Measurements from ENCODE around the gene ZFAND6. TPM values are rescaled to one million over a fixed set of nuclear protein-coding genes. Genes with fewer than 3 reads are reported as not detected.
A peak's percentile ranks its signal among the peaks of the same experiment; 100 is the strongest.
"Not testable (repeated sequence)": the region's sequence is repeated elsewhere in the genome, so short reads cannot be mapped to it uniquely, and the experiment has no call there.

The ZFAND6 gene
- total RNA-seq (10 to 100 TPM; 70.4 to 71.9 TPM), polyA plus RNA-seq (100 to 1,000 TPM in 2 of 3 donors, 10 to 100 TPM in 1; 100.0 to 105 (median 104) TPM), total RNA-seq (37.1 to 65.4 (median 51.4) reads per million in 6 experiments)

DNA sequence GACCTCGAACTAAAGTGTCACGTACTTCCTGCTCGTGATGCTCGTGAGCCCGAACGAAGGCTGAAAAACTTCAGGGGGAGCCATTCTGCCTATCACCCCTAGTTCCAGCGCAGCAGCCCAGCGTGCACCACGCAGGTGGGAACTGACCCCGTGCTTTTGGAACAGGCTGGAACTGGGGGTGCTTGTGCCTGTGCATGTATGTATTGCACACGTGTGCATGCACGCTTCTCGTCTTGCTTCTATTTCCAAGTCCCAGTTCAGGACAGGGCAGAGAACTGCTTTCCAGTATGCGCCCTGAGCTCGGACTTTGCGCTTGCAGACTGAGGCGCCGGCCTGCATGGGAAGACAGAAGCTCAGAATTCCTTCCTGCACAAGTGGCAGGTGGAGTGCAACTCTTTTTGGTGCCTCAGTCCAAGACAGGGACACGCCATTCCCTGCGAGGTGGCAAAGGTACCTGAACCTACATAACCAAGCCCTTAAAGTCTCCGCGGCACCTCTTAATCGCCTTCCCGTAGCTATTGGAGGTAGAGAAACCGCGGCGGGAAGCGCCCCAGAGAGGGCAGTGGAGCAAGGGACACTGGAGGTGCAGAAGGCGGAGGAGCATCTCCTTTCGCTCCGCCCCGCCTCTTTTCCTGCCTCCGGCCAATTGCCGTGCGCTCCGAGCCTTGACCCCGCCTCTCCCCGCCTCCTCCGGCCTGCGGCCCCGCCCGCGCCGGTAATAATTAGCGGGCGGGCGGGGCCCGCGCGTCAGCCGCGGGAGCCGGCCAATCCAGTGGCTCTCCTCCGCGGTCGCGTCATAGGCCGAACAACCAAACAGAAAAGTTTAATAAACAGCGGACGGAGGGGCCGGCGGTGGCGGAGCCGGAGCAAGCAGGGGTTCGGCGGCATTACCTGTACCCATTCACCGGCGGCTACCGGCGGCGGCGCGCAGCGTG is at the start of gene ZFAND6:
Gene ZFAND6 (plus strand): TSS at position 826 of the 935 bp plus-strand sequence. CDS start 60,669 bp downstream, outside the sequence.
- H3K4me1 Mint-ChIP-seq = peaks cover 12 to 39% (median 29%) of the 10 kb centered on the region in 4 donors
- DNase-seq (peak; percentile 89 to 95 (median 94)), ATAC-seq (peak; percentile 80 to 82)
- peak within 1 kb of the TSS; percentile 88 to 98 (median 94) for H3K4me3 Mint-ChIP-seq
- POLR2A ChIA-PET = interaction anchor here (0.6 to 3.0 kb wide), 12 partner anchors 13 to 728 kb away, joined by 3 to 21 read pairs (median 6); partner anchors contain the start of genes FAH and MTHFS
- H3K27me3 Mint-ChIP-seq = no peaks in the 10 kb centered on the region
- H3K36me3 Mint-ChIP-seq = no peaks in the 10 kb centered on the region
- H3K9me3 Mint-ChIP-seq = no peaks in the 10 kb centered on the region
- H3K27ac Mint-ChIP-seq = peak within 1 kb of the TSS; percentile 88 to 98 (median 95)

DNA sequence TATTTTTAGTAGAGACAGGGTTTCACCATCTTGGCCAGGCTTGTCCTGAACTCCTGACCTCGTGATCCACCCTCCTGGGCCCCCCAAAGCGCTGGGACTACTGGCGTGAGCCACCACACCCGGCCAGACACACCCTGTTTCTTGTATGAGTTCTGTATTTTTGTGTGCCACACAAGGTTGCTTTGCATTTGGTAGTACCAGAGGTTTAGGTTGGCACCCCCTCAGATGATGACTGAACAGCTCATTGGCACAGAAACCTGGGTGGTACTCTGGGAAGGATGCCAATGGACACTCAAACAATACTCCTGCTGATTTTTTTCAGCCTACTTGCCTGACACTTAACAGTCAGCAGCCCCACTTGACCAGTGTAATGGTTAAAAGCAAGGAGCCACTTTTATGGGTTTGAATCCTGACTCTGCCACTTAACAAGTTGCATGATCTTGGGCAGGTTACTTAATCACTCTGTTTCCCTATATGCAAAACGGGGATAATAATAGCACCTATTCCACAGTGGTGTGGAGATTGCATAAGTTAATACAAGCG is 49.3 kb upstream of the ZFAND6 start:
- ATAC-seq (no peak), DNase-seq (no peak)
- Mint-ChIP-seq H3K4me1 (peaks cover 0 to 5% (median 0%) of the 10 kb centered on the region in 4 donors), H3K27me3 (no peaks in the 10 kb centered on the region), H3K27ac (no peak overlapping the region), H3K4me3 (no peak overlapping the region), H3K36me3 (peaks cover 0 to 2% (median 0%) of the 10 kb centered on the region in 3 donors), H3K9me3 (peaks cover 0 to 4% (median 0%) of the 10 kb centered on the region in 9 donors)
- POLR2A ChIA-PET = no interaction called here

DNA sequence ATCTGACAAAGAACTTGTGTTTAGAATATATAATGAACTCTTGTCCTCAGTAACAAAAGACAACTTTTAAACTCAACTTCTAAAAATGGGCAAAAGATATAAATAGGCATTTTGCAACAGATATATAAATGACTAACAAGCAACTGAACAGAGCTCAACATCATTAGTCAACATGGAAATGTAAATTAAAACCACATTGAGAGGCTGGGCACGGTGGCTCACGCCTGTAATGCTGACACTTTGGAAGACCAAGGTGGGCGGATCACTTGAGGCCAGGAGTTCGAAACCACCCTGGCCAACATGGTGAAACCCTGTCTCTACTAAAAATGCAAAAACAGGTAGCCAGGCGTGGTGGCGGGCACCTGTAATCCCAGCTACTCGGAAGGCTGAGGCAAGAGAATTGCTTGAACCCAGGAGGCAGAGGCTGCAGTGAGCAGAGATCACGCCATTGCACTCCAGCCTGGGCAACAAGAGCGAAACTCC is 48.4 kb upstream of the ZFAND6 start:
- H3K27me3 Mint-ChIP-seq, H3K4me1 Mint-ChIP-seq, H3K36me3 Mint-ChIP-seq, POLR2A ChIA-PET, ATAC-seq, H3K27ac Mint-ChIP-seq, H3K9me3 Mint-ChIP-seq, DNase-seq, H3K4me3 Mint-ChIP-seq: not testable (repeated sequence)

DNA sequence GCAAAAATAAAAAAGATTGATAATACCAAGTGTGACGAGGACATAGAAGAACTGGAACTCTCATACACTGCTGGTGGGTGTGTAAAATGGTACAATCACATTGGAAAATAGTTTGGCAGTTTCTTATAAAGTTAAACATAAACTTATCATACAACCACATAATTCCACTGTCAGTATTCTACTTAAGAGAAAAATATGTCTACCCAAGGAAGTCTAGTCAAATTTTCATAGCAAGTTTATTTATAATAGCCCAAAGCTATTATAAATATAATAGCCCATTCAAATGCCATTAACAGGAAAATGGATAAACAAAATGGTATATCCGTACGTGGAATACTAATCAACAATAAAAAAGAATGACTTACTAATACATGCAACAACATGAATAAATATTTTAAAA is 47.9 kb upstream of the ZFAND6 start:
- ATAC-seq = no peak
- no peaks in the 10 kb centered on the region for H3K27me3 Mint-ChIP-seq
- H3K27ac Mint-ChIP-seq = peak overlapping the region in 1 of 10 donors; percentile 10
- H3K9me3 Mint-ChIP-seq = peaks cover 0 to 4% (median 0%) of the 10 kb centered on the region in 9 donors
- peaks cover 0 to 5% (median 0%) of the 10 kb centered on the region in 4 donors for H3K4me1 Mint-ChIP-seq
- POLR2A ChIA-PET = no interaction called here
- DNase-seq = no peak
- peaks cover 0 to 2% (median 0%) of the 10 kb centered on the region in 3 donors for H3K36me3 Mint-ChIP-seq
- H3K4me3 Mint-ChIP-seq = no peak overlapping the region

DNA sequence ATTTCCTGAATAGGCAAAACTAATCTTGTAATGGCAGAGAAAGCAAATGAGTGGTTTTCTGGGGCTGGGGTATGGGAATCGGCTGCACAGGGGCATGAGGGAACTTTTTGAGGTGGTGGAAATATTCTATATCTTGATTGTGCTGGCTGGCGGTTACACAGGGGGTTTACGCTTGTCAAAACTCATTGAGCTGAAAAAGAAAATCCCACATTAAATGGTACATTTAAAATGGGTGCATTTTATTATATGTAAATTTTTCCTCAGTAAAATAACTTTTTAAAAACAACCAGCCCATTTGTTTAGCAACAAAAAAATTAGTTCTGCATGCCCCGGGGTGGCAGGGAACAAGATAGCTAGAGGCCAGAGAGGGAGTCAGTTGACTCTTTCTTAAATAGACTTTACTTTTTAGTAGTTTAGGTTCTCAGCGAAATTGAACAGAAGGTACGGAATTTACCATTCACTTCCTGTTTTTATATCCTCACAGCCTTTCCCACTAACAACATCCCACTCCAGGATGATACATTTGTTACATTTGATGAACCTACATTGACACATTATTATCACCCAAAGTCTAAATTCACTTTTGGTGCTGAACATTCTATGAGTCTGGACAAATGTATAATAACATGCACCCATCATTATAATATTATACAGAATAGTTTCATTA is 47.3 kb upstream of the ZFAND6 start:
- peaks cover 0 to 5% (median 0%) of the 10 kb centered on the region in 4 donors for H3K4me1 Mint-ChIP-seq
- peaks cover 0 to 2% (median 0%) of the 10 kb centered on the region in 3 donors for H3K36me3 Mint-ChIP-seq
- H3K4me3 Mint-ChIP-seq = no peak overlapping the region
- H3K27me3 Mint-ChIP-seq = no peaks in the 10 kb centered on the region
- POLR2A ChIA-PET = no interaction called here
- DNase-seq (no peak), ATAC-seq (no peak)
- peaks cover 0 to 4% (median 0%) of the 10 kb centered on the region in 9 donors for H3K9me3 Mint-ChIP-seq
- no peak overlapping the region for H3K27ac Mint-ChIP-seq

DNA sequence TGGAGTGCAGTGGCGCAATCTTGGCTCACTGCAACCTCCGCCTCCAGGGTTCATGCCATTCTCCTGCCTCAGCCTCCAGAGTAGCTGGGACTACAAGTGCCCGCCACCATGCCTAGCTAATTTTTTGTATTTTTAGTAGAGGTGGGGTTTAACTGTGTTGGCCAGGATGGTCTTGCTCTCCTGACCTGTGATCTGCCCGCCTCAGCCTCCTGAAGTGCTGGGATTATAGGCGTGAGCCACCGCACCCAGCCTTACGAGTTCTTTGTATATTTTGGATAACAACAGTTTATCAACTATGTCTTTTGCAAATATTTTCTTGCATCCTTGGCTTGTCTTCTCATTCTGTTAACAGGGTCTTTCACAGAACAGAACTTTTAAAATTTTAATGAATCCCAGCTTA is 45.3 kb upstream of the ZFAND6 start:
- H3K4me3 Mint-ChIP-seq, H3K27ac Mint-ChIP-seq, DNase-seq, POLR2A ChIA-PET, H3K27me3 Mint-ChIP-seq, H3K36me3 Mint-ChIP-seq, ATAC-seq, H3K4me1 Mint-ChIP-seq, H3K9me3 Mint-ChIP-seq: not testable (repeated sequence)

DNA sequence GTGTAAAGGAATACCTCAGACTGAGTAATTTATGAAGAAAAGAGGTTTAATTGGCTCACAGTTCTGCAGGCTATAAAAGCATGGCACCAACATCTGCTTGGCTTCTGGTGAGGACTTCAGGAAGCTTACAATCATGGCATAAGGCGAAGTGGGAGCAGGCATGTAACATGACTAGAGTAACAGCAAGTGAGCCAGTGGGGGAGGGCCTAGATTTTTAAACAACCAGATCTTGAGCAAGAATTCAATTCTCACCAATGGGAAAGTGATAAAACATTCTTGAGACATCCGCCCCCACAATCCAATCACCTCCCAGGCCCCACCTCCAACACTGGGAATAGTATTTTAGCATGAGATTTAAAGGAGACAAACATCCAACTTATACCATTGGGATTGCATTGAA is 44.3 kb upstream of the ZFAND6 start:
- Mint-ChIP-seq H3K27ac (no peak overlapping the region), H3K9me3 (peaks cover 0 to 4% (median 0%) of the 10 kb centered on the region in 9 donors), H3K4me3 (no peak overlapping the region), H3K36me3 (peaks cover 0 to 4% (median 0%) of the 10 kb centered on the region in 3 donors), H3K27me3 (peaks cover 0 to 2% (median 0%) of the 10 kb centered on the region in 5 donors), H3K4me1 (peaks cover 0 to 7% (median 0%) of the 10 kb centered on the region in 4 donors)
- ATAC-seq (no peak), DNase-seq (no peak)
- POLR2A ChIA-PET = interaction anchor here (0.6 kb wide), 1 partner anchor 13 kb away, joined by 3 read pairs; no protein-coding TSS in a partner anchor

DNA sequence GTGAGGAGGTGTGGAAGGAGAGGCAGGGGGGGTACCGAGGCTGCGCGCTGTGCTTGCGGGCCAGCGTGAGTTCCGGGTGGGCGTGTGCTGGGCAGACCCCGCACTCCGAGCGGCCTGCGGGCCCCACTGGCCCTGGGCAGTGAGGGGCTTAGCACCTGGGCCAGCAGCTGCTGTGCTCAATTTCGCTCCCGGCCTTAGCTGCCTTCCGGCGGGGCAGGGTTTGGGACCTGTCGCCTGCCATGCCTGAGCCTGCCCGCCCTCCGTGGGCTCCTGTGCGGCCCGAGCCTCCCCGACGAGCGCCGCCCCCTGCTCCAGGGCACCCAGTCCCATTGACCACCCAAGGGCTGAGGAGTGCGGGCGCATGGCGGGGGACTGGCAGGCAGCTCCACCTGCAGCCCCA is 43.0 kb upstream of the ZFAND6 start:
- POLR2A ChIA-PET, H3K27me3 Mint-ChIP-seq, ATAC-seq, DNase-seq, H3K4me1 Mint-ChIP-seq, H3K9me3 Mint-ChIP-seq, H3K36me3 Mint-ChIP-seq, H3K4me3 Mint-ChIP-seq, H3K27ac Mint-ChIP-seq: not testable (repeated sequence)

DNA sequence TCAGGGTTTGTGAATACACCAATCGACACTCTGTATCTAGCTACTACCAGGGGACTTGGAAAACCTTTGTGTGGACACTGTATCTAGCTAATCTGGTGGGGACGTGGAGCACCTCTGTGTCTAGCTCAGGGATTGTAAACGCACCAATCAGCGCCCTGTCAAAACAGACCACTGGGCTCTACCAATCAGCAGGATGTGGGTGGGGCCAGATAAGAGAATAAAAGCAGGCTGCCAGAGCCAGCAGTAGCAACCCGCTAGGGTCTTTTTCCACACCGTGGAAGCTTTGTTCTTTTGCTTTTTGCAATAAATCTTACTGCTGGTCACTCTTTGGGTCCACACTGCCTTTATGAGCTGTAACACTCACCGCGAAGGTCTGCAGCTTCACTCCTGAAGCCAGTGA is 42.3 kb upstream of the ZFAND6 start:
- H3K27me3 Mint-ChIP-seq, ATAC-seq, H3K36me3 Mint-ChIP-seq, DNase-seq, H3K9me3 Mint-ChIP-seq, POLR2A ChIA-PET, H3K4me1 Mint-ChIP-seq: not testable (repeated sequence)
- H3K4me3 Mint-ChIP-seq = peak overlapping the region in 1 of 10 donors; percentile 24
- peak overlapping the region in 1 of 10 donors; percentile 37 for H3K27ac Mint-ChIP-seq

DNA sequence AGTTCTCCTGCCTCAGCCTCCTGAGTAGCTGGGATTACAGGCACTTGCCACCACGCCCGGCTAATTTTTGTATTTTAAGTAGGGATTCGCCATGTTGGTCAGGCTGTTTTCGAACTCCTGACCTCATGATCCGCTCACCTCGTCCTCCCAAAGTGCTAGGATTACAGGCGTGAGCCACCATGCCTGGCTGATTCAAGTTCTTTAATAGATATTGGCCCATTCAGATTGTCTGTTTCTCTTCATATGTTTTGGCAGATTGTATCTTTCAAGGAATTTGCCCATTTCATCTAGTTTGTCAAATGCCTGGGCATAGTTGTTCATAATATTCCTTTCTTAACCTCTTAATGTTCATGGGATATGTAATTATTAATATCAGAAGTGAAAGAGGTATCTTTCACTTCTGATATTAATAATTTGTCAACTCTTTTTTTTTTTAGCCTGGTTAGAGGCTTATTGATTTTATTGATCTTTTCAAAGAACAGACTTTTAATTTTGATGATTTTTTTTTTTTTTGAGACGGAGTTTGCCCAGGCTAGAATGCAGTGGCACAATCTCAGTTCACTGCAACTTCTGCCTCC is 40.2 kb upstream of the ZFAND6 start:
- peaks cover 0 to 6% (median 0%) of the 10 kb centered on the region in 9 donors for H3K9me3 Mint-ChIP-seq
- H3K36me3 Mint-ChIP-seq = peaks cover 0 to 4% (median 0%) of the 10 kb centered on the region in 3 donors
- H3K4me1 Mint-ChIP-seq = peaks cover 0 to 7% (median 5%) of the 10 kb centered on the region in 4 donors
- POLR2A ChIA-PET = no interaction called here
- peaks cover 0 to 11% (median 3%) of the 10 kb centered on the region in 5 donors for H3K27me3 Mint-ChIP-seq
- DNase-seq = no peak
- H3K4me3 Mint-ChIP-seq = no peak overlapping the region
- no peak for ATAC-seq
- no peak overlapping the region for H3K27ac Mint-ChIP-seq

DNA sequence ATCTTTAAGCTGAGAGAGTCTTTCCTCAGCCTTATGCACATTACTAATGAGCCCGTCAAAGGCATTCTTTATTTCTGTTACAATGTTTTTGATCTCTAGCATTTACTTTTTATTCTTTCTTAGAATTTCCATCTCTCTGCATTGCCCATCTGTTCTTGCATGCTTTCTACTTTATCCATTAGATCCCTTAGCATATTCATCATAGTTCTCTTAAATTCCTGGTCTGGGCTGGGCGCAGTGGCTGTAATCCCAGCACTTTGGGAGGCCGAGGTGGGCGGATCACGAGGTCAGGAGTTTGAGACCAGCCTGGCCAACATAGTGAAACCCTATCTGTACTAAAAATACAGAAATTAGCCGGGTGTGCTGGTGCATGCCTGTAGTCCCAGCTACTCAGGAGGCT is 39.3 kb upstream of the ZFAND6 start:
- not testable (repeated sequence) for H3K36me3 Mint-ChIP-seq, H3K4me1 Mint-ChIP-seq

DNA sequence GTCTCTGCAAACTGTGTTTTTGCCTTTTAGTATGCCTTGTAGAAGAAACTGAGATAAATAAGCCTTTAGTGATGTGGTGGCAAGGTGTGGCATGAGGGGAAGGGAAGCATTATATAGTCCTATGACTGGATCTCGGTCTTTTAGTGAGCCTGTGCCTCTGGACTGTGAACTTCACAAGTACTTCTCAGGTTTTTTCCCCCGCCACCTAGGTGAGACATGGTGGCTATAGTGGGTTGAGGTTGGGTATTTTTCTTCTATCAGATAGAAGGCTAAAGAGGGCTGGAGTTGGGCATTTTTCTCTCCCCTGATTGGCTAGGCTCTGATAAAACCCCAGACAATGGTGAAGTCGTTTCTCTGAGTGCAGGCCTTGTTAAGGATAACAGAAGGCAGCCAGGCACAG is 38.7 kb upstream of the ZFAND6 start:
- Mint-ChIP-seq H3K4me3 (no peak overlapping the region), H3K27ac (no peak overlapping the region), H3K4me1 (peaks cover 0 to 7% (median 5%) of the 10 kb centered on the region in 4 donors), H3K27me3 (peaks cover 0 to 11% (median 3%) of the 10 kb centered on the region in 5 donors), H3K36me3 (peaks cover 0 to 2% (median 0%) of the 10 kb centered on the region in 3 donors), H3K9me3 (peaks cover 0 to 6% (median 0%) of the 10 kb centered on the region in 9 donors)
- ATAC-seq (no peak), DNase-seq (no peak)
- POLR2A ChIA-PET = no interaction called here

More for the DNA sequence above, 39.3 kb upstream of the ZFAND6 start:
- POLR2A ChIA-PET, H3K9me3 Mint-ChIP-seq, H3K27ac Mint-ChIP-seq, DNase-seq, H3K4me3 Mint-ChIP-seq, ATAC-seq: not testable (repeated sequence)
- peaks cover 0 to 11% (median 3%) of the 10 kb centered on the region in 5 donors for H3K27me3 Mint-ChIP-seq
